Glutamatergic neuron (in vitro differentiated cells): Measurements from ENCODE around the gene PLN. TPM values are rescaled to one million over a fixed set of nuclear protein-coding genes. Genes with fewer than 3 reads are reported as not detected.

ENCODE experiments used
- DNase-seq: peaks from one replicate; pipeline ENCODE4 v3.0.0; 2022
- H3K27ac Mint-ChIP-seq: one replicate; pipeline ENCODE4 v1.8.0; 2020; ENCODE audit warnings: mild to moderate bottlenecking, mixed read lengths, inconsistent platforms; ENCODE audit not compliant: unreplicated experiment
- H3K27me3 Mint-ChIP-seq: one replicate; pipeline ENCODE4 v1.8.0; 2020; ENCODE audit warnings: mild to moderate bottlenecking, moderate library complexity, mixed read lengths, inconsistent platforms; ENCODE audit not compliant: unreplicated experiment
- H3K36me3 Mint-ChIP-seq: one replicate; pipeline ENCODE4 v1.8.0; 2020; ENCODE audit warnings: mild to moderate bottlenecking, mixed read lengths, inconsistent platforms; ENCODE audit not compliant: unreplicated experiment
- H3K4me1 Mint-ChIP-seq: one replicate; pipeline ENCODE4 v1.8.0; 2020; ENCODE audit warnings: mild to moderate bottlenecking, low read depth, mixed read lengths, inconsistent platforms; ENCODE audit not compliant: unreplicated experiment
- H3K4me3 Mint-ChIP-seq: one replicate; pipeline ENCODE4 v1.8.0; 2020; ENCODE audit warnings: mild to moderate bottlenecking, mixed read lengths, inconsistent platforms; ENCODE audit not compliant: unreplicated experiment
- H3K9me3 Mint-ChIP-seq: one replicate; pipeline ENCODE4 v1.8.0; 2020; ENCODE audit warnings: mild to moderate bottlenecking, moderate library complexity, mixed read lengths, inconsistent platforms; ENCODE audit not compliant: unreplicated experiment
- total RNA-seq: library from RNA; stranded (reverse); fragmentation: NEBNext Ultra II Directional; extraction: Animal tissue kit (Norgen Biotek cat#: 25700); gene quantifications from one replicate; pipeline ENCODE4 v1.2.1, GENCODE V29; 2021; ENCODE audit not compliant: unreplicated experiment
- TF ChIP-seq, protein P1 (sequence below): fragments of 200-600 bp; sonication (generic); IDR thresholded peaks from one replicate; pipeline ENCODE4 v1.5.0; 2021; ENCODE audit not compliant: partially characterized antibody, unreplicated experiment

Gene PLN
- total RNA-seq, 1 donor from 2014 or later, result not detected

- no peak for DNase-seq
- peaks cover 64% of the 10 kb centered on the region for H3K36me3 Mint-ChIP-seq
- no peak overlapping the region for H3K27ac Mint-ChIP-seq
- peaks cover 7% of the 10 kb centered on the region for H3K27me3 Mint-ChIP-seq
- no peak overlapping the region for H3K4me3 Mint-ChIP-seq
- TF ChIP-seq, protein P1, sequence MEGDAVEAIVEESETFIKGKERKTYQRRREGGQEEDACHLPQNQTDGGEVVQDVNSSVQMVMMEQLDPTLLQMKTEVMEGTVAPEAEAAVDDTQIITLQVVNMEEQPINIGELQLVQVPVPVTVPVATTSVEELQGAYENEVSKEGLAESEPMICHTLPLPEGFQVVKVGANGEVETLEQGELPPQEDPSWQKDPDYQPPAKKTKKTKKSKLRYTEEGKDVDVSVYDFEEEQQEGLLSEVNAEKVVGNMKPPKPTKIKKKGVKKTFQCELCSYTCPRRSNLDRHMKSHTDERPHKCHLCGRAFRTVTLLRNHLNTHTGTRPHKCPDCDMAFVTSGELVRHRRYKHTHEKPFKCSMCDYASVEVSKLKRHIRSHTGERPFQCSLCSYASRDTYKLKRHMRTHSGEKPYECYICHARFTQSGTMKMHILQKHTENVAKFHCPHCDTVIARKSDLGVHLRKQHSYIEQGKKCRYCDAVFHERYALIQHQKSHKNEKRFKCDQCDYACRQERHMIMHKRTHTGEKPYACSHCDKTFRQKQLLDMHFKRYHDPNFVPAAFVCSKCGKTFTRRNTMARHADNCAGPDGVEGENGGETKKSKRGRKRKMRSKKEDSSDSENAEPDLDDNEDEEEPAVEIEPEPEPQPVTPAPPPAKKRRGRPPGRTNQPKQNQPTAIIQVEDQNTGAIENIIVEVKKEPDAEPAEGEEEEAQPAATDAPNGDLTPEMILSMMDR, result no peak
- H3K9me3 Mint-ChIP-seq, result peaks cover 28% of the 10 kb centered on the region
- peaks cover 2% of the 10 kb centered on the region for H3K4me1 Mint-ChIP-seq
Observed at GRCh38 chr6:118578617-118579016, 30.5 kb downstream of the PLN start.

GRCh38 chr6:118579786-118580185, 31.7 kb downstream of the PLN start:
- TF ChIP-seq, protein P1, result no peak
- no peak for DNase-seq
- Mint-ChIP-seq H3K4me1 (peaks cover 2% of the 10 kb centered on the region), H3K9me3 (peaks cover 20% of the 10 kb centered on the region), H3K4me3 (no peak overlapping the region), H3K27me3 (peaks cover 4% of the 10 kb centered on the region), H3K36me3 (peaks cover 53% of the 10 kb centered on the region), H3K27ac (no peak overlapping the region)

- peaks cover 4% of the 10 kb centered on the region for H3K27me3 Mint-ChIP-seq
- H3K27ac Mint-ChIP-seq, result no peak overlapping the region
- no peak for DNase-seq
- H3K4me3 Mint-ChIP-seq, result no peak overlapping the region
- TF ChIP-seq, protein P1, result peak; percentile 71
- peaks cover 11% of the 10 kb centered on the region for H3K4me1 Mint-ChIP-seq
- peaks cover 20% of the 10 kb centered on the region for H3K9me3 Mint-ChIP-seq
- peaks cover 43% of the 10 kb centered on the region for H3K36me3 Mint-ChIP-seq
Observed at GRCh38 chr6:118580585-118581419, 32.7 kb downstream of the PLN start.

DNA sequence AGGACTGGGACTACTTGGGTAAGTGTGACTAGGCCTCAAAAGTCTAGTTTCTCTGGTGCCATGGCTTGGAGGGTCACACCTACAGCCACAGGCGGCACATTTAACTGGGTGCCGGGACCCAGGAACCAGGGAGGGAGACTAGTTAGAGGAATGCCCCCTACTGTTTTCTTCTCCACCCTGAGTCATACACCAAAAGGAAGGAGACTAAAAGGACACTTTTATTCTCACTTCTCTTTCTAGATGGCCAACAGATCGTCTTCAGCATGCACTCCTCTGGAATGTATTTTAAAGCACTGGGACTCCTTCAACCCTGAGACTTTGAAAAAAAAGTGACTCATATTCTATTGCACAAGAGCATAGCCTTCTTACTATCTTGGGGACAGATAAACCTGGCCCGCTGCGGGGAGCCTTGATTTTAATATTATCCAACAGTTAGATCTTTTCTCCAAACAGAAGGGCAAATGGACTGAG, 33.4 kb downstream of the PLN start:
- no peak for DNase-seq
- H3K4me3 Mint-ChIP-seq, result no peak overlapping the region
- H3K36me3 Mint-ChIP-seq, result peaks cover 36% of the 10 kb centered on the region
- peaks cover 16% of the 10 kb centered on the region for H3K9me3 Mint-ChIP-seq
- H3K4me1 Mint-ChIP-seq, result peaks cover 11% of the 10 kb centered on the region
- H3K27ac Mint-ChIP-seq, result no peak overlapping the region
- TF ChIP-seq, protein P1, result no peak
- peaks cover 4% of the 10 kb centered on the region for H3K27me3 Mint-ChIP-seq

DNA sequence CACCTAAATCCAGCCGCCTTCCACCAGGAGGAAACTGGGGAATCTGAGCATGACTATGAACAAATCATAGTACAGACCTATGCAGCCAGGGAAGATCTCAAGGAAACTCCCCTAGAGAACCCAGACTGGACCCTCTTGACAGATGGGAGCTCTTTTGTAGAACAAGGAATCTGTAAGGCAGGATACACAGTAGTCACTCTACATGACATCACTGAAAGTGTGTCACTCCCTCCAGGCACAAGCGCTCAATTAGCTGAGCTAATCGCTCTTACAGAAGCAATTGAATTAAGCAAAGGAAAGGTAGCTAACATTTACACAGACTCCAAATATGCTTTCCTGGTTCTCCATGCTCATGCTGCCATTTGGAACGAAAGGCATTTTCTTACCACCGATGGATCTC, 36.8 kb downstream of the PLN start:
- peaks cover 4% of the 10 kb centered on the region for H3K27me3 Mint-ChIP-seq
- DNase-seq, result no peak
- peak overlapping the region; percentile 9 for H3K4me3 Mint-ChIP-seq
- TF ChIP-seq, protein P1, result no peak
- peak overlapping the region; percentile 52 for H3K27ac Mint-ChIP-seq
- peaks cover 15% of the 10 kb centered on the region for H3K4me1 Mint-ChIP-seq
- no peaks in the 10 kb centered on the region for H3K9me3 Mint-ChIP-seq
- H3K36me3 Mint-ChIP-seq, result peaks cover 16% of the 10 kb centered on the region
